ENCODE results near the gene UROC1.

GRCh38 chr3:126435456-126436315 lies 81.9 kb downstream of the UROC1 start:
- no peak for TF ChIP-seq ZNF274 (IDR thresholded peaks at IDR 0.05; ENCODE audit: low read depth, low read length)
- TF ChIP-seq YY1 (IDR thresholded peaks at IDR 0.05; ENCODE audit: insufficient read depth, insufficient read length): no peak
- TF ChIP-seq SUZ12 (IDR thresholded peaks at IDR 0.05; ENCODE audit: extremely low read depth, insufficient read depth, insufficient read length): no peak

Data from NT2/D1 (cell line).